Testis (tissue), 3 donors: ENCODE results near the gene ING3. TPM values are rescaled to one million over a fixed set of nuclear protein-coding genes. Genes with fewer than 3 reads are reported as not detected.
A peak's percentile ranks its signal among the peaks of the same experiment; 100 is the strongest.

ENCODE experiments used
- DNase-seq: peaks from one replicate; pipeline ENCODE4 v3.0.0-alpha.2; 2019
- H3K27ac ChIP-seq, 2 donors: fragments of 200-600 bp; sonication (generic); one replicate each; pipeline ENCODE4 v1.5.1; 2019
- H3K27me3 ChIP-seq: fragments of 200-600 bp; sonication (generic); one replicate; pipeline ENCODE4 v1.5.1; 2019
- H3K36me3 ChIP-seq: fragments of 200-600 bp; sonication (generic); one replicate; pipeline ENCODE4 v1.5.1; 2017; ENCODE audit warnings: low read depth; ENCODE audit errors: missing control alignments
- H3K4me1 ChIP-seq: fragments of 200-600 bp; sonication (generic); one replicate; pipeline ENCODE4 v1.5.1; 2019
- H3K4me3 ChIP-seq, 2 donors: fragments of 200-600 bp; sonication (generic); one replicate each; pipeline ENCODE4 v1.5.1; 2017 to 2019
- H3K9me3 ChIP-seq: fragments of 200-600 bp; sonication (generic); one replicate; pipeline ENCODE4 v1.5.1; 2017
- POLR2A ChIP-seq: fragments of 450-650 bp; IDR thresholded peaks from one replicate; pipeline ENCODE4 v1.6.1; 2017; ENCODE audit warnings: antibody characterized with exemption, mild to moderate bottlenecking, moderate library complexity
- WGBS, 2 donors: methylation state at CpG; one replicate each; pipeline ENCODE4 v1.1.5; 2018; 5-methylcytosine and 5-hydroxymethylcytosine counted together
- intact Hi-C: fragments of 100-400 bp; cut with DNase I; formaldehyde crosslinking; loops from one replicate; pipeline ENCODE4 v1.15.1; 2023; ENCODE audit warnings: low total_unique reads
- polyA plus RNA-seq: library from polyadenylated mRNA; stranded (reverse); fragments of 350-450 nt; fragmentation: Illumina TruSeq; extraction: RNeasy Lipid Tissue Mini Kit (QIAGEN cat#74804); gene quantifications from one replicate; pipeline ENCODE4 v1.2.3, GENCODE V29; 2014; ENCODE audit warnings: low read depth, low replicate concordance; ENCODE audit not compliant: insufficient read depth
- total RNA-seq, 2 donors: library from RNA; depleted of rRNA; stranded (reverse); fragments of >200 nt; gene quantifications; one replicate each; pipeline ENCODE4 v1.2.3, GENCODE V29; 2016
- TF ChIP-seq, protein P1 (sequence below), 3 experiments: fragments of 450-650 bp in 2 of 3; fragments of 200-600 bp in 1 of 3; sonication (generic) in 1 of 3; IDR thresholded peaks; one replicate each; pipeline ENCODE4 v1.5.1; 2016 to 2019; ENCODE audit warnings: antibody characterized with exemption in 3 of 3, mild to moderate bottlenecking in 2 of 3, moderate library complexity in 1 of 3

The ING3 gene
- total and polyA plus RNA-seq, 3 donors from 2014 or later, result 14.7 to 22.7 (median 15.9) TPM

DNA sequence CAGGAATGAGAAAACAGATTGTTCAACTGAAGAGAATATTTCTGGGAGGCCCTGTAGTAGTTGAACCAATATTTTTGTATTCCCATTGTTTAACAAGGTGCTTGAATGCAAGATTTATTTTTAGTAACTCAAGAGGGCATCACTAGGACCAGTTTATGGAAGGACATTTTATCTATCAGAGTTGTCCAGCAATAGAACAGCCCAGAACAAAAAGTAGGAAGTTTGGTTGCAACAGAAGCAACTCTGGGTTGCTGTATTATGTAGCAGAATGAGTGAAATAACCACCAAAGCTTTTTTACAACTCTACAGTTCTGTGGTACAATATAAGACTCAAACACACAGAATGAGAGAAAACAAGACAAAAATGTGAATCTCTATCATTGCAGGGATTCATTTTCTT, 72.6 kb downstream of the ING3 start:
- Histone ChIP-seq H3K27me3 (no peaks in the 10 kb centered on the region), H3K4me3 (no peak overlapping the region), H3K4me1 (peaks cover 6% of the 10 kb centered on the region), H3K9me3 (no peaks in the 10 kb centered on the region), H3K36me3 (no peaks in the 10 kb centered on the region), H3K27ac (peak overlapping the region in 1 of 2 donors; percentile 58)
- intact Hi-C loops, result no loop called here
- TF ChIP-seq, protein P1, sequence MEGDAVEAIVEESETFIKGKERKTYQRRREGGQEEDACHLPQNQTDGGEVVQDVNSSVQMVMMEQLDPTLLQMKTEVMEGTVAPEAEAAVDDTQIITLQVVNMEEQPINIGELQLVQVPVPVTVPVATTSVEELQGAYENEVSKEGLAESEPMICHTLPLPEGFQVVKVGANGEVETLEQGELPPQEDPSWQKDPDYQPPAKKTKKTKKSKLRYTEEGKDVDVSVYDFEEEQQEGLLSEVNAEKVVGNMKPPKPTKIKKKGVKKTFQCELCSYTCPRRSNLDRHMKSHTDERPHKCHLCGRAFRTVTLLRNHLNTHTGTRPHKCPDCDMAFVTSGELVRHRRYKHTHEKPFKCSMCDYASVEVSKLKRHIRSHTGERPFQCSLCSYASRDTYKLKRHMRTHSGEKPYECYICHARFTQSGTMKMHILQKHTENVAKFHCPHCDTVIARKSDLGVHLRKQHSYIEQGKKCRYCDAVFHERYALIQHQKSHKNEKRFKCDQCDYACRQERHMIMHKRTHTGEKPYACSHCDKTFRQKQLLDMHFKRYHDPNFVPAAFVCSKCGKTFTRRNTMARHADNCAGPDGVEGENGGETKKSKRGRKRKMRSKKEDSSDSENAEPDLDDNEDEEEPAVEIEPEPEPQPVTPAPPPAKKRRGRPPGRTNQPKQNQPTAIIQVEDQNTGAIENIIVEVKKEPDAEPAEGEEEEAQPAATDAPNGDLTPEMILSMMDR (IDR thresholded peaks at IDR 0.05), result no peak
- TF ChIP-seq POLR2A, result no peak
- no peak for DNase-seq

DNA sequence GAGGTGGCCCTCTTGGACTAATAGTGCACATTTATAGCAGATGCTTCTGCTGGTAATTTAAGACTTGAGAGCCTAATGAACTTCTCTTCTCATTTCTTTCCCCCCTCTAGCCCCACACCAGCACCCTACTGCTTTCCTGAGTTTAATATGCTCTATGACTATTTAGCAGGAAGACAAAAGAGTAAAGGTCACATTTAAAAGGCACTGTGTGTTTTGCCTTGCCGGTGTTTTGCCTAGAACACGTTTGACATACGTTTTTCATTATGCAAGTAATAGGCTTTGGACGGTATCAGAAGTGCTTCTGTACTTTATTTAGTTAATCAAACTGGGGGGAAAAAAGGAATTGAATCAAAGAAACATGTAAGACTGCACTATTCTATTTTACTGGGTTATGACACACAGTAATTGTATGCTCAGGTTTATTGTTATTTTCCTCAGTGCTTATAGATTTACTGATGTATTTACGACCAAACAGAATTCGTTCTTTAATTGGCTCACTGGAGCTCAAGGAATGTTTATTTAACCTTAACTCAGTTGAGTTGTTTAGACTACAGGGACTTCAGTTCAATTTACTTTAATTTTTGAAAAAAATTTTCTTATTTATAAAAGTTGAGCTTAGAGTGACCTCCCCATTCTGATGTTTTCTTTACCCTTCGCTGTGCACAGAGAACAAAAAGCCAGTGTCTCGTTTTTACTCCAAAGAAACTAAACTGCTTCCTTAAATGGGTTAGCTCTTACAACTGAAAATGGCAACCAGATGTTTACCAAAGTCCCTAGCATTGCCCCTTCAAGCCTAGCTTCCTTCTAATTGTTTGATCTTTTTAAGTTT, 73.3 kb downstream of the ING3 start:
- Histone ChIP-seq H3K9me3 (no peaks in the 10 kb centered on the region), H3K27ac (peak overlapping the region; percentile 4 to 58), H3K4me3 (no peak overlapping the region), H3K4me1 (peaks cover 6% of the 10 kb centered on the region), H3K27me3 (no peaks in the 10 kb centered on the region), H3K36me3 (no peaks in the 10 kb centered on the region)
- 31 to 41% methylated on average over 8 of the region's 8 CpGs for WGBS, 2 donors
- DNase-seq, result no peak
- no peak for TF ChIP-seq POLR2A
- TF ChIP-seq, protein P1 (IDR thresholded peaks at IDR 0.05), result no peak
- intact Hi-C loops, result no loop called here

DNA sequence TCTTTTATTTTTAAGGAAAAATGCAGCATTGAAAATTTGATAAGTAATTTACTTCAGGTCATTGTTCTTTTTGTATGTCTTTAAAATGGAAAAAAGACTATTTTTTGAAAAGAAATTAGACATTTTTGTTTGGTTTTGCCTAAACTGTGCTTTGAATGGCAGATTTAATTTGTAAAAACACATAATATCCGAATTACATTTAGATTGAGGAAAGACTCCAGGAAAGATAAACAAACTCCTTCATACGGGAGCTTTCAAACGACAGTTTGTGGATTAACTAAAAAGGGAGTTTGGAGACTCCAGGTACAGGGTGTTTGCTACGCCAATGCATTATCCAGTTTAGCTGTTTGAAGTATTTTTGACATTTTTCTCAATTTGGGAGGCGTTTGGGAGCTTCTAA, 74.0 kb downstream of the ING3 start:
- intact Hi-C loops, result no loop called here
- H3K4me1 ChIP-seq, result peaks cover 6% of the 10 kb centered on the region
- no peak overlapping the region for H3K4me3 ChIP-seq
- H3K9me3 ChIP-seq, result no peaks in the 10 kb centered on the region
- DNase-seq, result no peak
- no peaks in the 10 kb centered on the region for H3K27me3 ChIP-seq
- TF ChIP-seq, protein P1 (IDR thresholded peaks at IDR 0.05), result no peak
- no peak for TF ChIP-seq POLR2A
- WGBS, 2 donors, result 41 to 53% methylated on average over 5 of the region's 5 CpGs
- peak overlapping the region in 1 of 2 donors; percentile 58 for H3K27ac ChIP-seq
- no peaks in the 10 kb centered on the region for H3K36me3 ChIP-seq

DNA sequence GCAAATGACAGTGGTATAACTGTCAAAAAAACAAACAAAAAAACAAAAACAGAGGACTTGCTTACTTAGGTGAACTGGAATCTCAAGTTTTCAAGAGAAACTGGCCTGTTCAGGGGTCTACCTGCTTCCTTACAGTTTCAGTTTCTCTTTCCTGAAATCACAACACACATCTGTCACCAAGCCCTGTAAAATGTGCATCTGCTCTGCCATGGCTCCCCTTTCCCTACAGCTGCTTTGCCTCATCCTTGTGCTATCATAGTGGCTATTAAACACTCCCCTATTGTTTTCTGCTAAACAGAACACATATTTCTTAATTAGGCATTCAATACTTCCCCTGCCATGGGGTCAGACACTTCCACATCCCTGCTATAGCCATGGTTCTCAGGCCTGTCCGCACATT, 75.6 kb downstream of the ING3 start:
- peaks cover 6% of the 10 kb centered on the region for H3K4me1 ChIP-seq
- DNase-seq, result no peak
- peak overlapping the region in 1 of 2 donors; percentile 9 for H3K27ac ChIP-seq

More for the DNA sequence above, 75.6 kb downstream of the ING3 start:
- H3K36me3 ChIP-seq, result no peaks in the 10 kb centered on the region
- no peaks in the 10 kb centered on the region for H3K27me3 ChIP-seq
- intact Hi-C loops, result no loop called here
- 100% methylated on average over 1 of the region's 1 CpG for WGBS, 2 donors
- TF ChIP-seq, protein P1 (IDR thresholded peaks at IDR 0.05), result no peak
- no peak for TF ChIP-seq POLR2A
- no peaks in the 10 kb centered on the region for H3K9me3 ChIP-seq
- H3K4me3 ChIP-seq, result no peak overlapping the region
